Activated CD8-positive, alpha-beta memory T cell treated with anti-CD3 and anti-CD28 coated beads, Interleukin-2, amount 50 U/mL, for 24 hours (primary cell): Measurements from ENCODE around the gene ACTN3.
"Not testable (repeated sequence)": the region's sequence is repeated elsewhere in the genome, so short reads cannot be mapped to it uniquely, and the experiment has no call there.

Experiments used
- DNase-seq: peaks from one replicate; pipeline ENCODE4 v3.0.0-alpha.2; 2020; ENCODE audit errors: extremely low read depth

The ACTN3 gene

DNA sequence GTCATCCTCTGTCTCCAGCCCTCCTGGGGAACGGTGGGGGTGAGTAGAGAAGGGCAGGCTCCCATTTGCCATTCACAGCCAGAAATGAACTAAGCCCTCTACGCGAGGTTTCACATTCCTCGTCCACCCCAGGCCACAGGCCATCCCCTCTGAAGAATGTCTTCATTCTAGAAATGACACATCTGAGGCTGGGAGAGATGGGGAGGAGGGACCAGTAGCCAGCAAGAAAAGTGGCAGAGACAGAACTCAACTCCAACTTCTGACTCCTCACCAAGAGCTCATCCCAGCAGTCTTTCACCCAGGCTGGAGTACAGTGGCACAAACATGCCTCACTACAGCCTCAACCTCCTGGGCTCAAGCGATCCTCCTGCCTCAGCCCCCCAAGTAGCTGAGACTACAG, 18.3 kb downstream of the ACTN3 start:
- DNase-seq = no peak

DNA sequence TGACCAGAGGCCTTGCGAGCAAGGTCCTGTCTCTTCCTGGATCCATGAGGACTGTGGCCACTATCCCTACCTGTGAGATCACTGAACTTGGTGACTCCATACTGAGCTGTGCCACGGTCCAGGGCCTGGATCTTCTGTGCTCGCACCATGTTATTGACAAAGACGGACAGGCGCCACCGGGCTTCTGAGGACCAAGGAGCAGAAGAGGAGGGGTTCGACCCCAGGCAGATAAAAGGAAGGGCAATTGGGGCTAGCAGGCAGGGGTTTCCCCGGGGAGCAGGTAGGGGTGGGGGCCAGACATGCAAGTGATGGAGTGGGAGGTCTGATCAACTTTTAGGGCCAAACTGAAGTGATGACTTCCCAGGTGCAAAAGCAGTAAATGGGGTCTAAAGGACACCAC, 19.5 kb downstream of the ACTN3 start:
- DNase-seq = no peak

DNA sequence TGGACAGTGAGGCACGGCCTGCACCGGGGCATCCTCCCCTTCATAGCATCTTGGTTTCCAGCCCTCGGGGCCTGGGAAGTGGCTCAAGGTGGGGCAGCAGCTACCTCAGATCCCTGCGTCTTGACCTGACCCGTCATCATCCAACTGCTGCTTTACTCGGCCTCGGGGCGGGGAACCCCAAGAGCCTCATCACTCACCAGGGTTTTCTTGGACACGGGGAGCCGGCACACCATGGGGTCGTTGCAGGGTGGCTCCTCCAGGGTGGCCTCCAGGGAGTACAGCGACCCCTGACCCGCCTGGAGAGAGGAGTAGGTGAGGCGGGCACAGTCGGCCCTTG, 21.1 kb downstream of the ACTN3 start:
- no peak for DNase-seq

DNA sequence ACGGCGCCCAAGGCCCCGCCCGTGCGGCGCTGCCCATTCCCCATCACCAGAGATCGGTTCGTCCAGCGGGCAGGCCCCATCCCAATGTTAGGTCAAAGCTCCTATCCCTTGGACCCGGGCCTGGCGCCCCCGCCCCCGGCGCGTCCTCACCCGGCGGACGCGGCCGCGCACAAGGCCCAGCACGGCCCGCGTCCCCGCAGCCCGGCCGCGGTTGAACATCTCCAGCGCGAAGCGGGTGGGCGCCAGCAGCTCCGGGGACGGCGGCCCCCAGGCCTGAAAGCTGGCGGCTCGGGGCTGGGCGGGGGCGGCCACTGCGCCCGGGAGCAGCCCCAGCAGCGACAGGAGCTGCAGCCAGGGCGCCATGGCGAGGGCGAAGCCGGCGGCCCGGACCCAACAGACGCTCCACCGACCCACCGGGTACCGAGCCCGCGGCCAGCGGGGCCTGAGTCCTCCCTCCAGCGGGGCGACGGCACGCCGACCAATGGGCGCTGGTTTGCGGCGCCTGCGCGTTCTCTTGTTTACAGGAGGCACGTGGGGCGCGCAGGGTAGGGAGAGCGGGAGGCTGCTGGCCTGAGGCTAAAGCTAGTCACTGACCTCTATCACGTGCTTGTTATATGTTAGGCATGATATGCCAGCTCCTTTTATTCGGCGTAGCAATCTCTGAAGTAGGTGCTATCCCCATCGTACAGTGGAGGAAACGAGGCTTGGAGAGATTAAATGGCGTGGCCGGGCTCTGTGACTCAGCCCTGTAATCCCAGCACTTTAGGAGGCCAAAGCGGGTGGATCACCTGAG, 21.6 kb downstream of the ACTN3 start, which contains the start of gene CTSF:
Gene CTSF, minus strand, starts transcription at position 483 of the 793 bp plus-strand sequence. Its CDS starts 120 bp downstream, at position 363.
- DNase-seq = no peak

DNA sequence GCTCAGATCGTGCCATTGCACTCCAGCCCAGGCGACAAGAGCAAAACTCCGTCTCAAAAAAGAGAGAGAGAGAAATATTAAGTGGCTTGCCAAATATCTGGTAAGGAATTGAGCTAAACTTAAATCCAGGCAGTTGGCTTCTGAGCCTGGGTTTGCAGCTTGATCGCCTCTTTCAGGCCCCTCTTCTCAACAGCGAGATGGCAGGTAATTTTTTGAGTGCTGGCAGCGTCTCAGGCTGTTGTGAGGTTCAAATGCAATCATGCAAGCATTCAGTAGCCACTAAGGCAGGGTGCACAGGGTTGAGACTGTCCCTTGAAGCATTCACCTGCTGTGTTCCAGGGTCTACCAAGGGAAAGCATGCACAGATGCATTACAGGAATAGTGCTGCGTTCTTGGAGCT, 22.4 kb downstream of the ACTN3 start:
- DNase-seq = no peak

DNA sequence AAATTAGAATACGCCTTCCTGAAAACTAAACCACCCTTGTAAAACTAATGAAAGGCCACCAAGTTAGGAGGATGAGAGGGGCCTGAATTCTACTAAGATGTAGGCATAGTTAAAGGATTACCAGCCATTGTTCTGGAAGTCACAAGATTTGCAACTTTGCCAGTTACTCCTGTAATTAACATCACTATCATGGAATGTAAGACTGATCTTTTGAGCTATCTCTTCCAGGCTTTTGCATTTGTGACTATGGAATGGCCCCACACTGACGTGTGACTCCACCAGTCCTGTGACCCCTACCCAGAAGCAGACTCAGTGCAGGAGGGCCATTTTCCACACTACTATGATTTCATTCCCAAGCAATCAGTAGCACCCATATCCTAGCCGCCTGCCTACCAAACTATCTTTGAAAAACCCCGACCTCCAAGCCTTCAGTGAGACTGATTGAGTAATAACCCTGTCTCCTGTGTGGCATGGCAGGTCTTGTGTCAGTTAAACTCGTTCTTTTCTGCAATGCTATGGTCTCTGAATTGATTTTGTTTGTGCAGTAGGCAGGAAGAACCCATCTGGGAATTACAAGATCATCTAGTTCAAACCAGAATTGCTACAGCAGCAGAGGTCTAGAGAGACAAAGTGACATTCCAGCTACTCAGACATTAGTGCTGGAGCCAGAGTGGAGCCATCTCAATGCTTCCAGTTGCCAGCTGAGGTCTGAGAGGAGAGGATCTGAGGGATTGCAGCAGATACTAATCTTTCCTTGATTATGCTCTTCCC, 23.6 kb downstream of the ACTN3 start:
- no peak for DNase-seq

DNA sequence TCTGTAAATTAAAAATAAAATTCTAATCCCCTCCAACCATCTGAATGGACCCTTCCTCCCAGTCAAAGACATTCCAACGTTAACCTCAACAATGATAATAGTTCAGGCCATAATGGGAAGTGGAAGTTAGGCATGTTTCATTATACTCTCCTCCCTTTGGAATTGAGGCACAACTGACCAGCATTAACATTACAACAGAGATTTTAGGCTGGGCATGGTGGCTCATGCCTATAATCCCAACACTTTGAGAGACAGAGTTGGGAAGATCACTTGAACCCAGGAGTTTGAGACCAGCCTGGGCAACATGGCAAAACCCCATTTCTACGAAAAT, 24.1 kb downstream of the ACTN3 start:
- no peak for DNase-seq

DNA sequence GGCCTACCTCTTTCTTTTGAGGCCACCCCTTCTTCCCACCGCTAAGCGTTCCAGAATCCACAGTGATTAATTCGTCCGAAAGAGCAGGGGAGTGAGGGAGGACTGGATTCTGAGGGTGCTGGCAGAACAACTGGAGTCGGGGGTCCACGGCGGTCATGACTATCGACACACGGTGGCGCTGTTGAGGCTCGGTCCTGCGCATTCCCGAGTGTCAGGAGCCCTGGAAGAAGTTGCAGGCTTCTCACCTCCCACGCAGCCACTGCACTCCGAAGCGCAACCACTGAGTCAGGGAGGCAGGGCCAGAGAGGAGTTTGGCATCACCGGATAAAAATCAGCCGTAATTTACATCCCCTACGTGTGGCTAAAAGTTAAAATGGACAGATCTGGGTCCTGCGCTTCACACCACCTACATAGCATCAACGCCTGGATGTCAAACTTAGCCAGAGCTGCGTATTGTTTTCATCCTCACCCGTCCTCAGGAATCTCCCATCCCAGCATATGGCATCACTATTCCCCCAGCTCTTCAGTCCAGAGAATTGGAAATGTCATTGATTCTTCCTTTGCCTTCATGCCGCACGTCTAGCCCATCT, 32.4 kb downstream of the ACTN3 start:
- peak; percentile 61 for DNase-seq

DNA sequence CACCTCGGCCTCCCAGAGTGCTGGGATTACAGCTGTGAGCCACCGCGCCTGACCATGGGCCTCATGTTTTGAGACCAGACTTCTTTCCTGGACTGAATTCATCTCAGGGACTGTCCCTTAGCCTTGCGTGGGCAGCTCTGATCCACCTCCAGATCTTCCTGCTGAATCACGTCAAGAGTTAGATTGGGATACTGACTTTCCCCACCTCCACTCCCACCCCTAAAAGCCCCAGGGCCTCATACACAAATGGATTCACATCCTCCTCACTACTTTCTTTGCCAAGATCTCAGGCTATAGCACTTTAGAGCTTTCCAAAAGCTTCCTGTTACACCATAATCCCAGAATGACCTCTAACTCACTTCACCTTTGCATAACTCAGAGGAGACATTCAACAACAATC, 34.1 kb downstream of the ACTN3 start:
- no peak for DNase-seq

DNA sequence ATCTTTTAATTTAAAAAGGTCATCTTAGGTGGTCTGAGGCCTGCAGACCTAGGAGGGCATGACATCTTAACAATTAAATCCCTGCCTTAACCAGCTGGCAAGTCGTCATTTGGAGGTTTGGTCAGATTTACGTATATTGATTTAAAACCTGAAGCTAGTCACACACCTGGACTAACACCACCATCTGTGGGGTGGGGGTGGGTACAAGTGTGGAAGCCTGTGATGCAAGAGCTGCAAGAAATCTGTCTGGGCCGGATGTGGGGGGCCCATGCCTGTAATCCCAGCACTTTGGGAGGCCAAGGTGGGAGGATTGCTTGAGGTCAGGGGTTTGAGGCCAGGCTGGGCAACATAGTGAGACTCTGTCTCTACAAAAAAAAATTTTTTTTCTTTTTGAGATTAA, 34.6 kb downstream of the ACTN3 start:
- no peak for DNase-seq

DNA sequence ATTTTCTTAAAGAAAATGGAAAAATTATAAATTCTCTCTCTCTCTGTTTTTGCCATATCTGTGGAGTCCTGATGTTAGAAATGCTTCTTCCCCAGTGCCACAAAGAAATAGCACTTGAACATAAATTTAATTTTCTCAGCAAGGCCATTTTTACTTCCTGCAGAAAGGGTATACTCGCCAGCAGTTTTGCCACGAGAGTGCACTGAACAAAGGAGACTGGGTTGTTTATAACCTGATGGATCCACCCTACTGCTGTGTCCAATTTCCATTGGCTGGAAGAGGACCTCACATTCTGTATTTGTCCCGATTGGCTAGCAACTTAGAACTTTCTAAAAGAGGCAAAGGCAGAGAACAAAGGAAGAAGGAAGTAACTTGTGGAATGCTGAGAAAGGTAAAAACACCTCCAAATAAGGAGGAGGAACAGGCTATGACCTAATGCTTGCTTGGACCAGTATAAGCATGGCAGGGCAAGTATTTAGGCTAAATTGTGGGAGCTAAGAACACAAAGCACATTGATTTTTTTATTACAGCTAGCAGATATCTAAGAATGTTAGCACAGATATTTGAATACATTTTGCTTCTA, 36.0 kb downstream of the ACTN3 start:
- not testable (repeated sequence) for DNase-seq

DNA sequence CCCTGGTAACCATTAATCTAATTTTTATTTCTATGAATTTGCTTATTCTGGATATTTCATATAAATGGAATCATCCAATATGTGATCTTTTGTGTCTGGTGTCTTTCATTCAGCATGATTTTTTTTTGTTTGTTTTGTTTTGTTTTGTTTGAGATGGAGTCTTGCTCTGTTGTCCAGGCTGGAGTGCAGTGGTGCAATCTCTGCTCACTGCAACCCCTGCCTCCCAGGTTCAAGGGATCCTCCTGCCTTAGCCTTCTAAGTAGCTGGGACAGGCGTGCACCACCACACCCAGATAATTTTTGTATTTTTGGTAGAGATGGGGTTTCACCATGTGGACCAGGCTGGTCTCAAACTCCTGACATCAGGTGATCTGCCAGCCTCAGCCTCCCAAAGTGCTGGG, 38.7 kb downstream of the ACTN3 start:
- not testable (repeated sequence) for DNase-seq

DNA sequence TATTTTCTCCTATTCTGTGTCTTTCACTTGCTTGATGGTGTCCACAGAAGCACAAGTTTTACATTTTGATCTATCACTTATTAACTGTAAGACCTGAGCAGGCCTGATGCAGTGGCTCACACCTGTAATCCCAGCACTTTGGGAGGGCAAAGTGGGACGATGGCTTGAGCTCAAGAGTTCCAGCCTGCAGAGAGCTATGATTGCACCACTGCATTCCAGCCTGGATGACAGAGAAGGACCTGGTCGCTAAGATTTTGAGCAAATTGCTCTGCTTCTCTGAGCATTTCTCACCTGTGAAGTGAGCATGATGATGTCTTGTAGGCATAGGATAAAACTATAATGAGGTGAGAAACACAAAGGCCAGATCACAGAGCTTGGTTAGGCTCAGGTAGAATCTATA, 39.4 kb downstream of the ACTN3 start:
- no peak for DNase-seq

DNA sequence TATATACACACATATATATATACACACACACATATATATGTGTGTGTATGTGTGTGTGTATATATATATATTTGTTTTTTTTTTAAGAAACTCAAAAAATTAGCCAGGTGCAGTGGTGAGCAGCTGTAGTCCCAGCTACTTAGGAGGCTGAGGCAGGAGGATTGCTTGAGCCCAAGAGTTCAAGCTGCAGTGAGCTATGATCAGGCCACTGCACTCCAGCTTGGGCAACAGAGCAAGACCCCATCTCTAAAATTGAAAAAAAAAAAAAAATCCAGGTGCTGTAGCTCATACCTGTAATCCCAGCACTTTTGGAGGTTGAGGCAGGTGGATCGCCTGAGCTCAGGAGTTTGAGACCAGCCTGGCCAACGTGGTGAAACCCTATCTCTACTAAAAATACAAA, 42.6 kb downstream of the ACTN3 start:
- not testable (repeated sequence) for DNase-seq

DNA sequence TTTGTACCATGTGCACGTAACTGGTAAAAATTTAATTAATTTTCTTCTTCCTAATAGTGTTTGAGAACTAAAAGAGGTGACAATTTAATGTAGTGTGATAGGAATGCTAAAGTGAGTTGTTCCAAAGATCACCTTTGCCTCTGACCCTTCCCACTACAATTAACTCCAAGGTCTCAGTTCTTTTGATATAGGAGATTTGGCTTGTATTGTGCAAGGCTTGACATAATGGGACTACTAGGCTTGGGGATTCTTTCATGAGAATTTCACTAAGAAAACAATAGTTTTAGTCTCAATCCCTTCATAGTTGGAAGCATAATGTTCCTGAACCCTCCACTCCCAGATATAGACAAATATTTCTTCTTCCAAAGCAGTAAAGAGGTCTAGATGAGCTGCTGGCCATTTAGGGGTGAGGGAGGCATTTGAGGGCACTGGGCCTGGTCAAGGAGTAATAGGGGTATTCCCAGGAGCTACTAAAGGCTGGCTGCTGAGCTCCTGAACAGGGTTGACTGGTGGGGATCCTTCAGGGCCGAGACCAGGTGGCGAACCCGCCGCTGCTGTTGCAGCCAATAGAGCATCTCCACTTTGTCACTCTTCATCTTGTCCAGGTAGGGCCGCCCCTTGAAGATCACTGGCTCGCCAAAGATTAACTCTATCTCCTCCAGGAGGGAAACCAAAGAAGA, 43.4 kb downstream of the ACTN3 start:
- no peak for DNase-seq

DNA sequence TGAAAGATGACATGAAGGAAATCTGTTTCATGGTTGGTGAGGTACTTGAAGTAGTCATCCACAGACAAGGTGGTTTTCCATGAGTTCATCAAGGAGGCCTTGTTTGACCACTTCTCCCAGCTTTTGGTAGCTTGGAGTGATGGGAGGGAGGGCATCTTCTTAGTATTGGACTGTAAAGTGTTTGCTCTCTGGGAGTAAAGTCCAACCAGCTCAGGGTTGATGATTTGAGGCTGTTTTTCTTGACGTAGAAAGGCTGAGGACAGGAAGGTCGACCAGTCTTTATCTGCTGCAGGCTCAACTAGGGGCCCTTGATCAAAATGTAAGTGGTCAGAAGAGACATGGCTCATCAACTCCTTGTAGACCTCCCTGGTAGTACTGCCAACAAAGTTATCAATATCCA, 44.5 kb downstream of the ACTN3 start:
- DNase-seq = no peak

DNA sequence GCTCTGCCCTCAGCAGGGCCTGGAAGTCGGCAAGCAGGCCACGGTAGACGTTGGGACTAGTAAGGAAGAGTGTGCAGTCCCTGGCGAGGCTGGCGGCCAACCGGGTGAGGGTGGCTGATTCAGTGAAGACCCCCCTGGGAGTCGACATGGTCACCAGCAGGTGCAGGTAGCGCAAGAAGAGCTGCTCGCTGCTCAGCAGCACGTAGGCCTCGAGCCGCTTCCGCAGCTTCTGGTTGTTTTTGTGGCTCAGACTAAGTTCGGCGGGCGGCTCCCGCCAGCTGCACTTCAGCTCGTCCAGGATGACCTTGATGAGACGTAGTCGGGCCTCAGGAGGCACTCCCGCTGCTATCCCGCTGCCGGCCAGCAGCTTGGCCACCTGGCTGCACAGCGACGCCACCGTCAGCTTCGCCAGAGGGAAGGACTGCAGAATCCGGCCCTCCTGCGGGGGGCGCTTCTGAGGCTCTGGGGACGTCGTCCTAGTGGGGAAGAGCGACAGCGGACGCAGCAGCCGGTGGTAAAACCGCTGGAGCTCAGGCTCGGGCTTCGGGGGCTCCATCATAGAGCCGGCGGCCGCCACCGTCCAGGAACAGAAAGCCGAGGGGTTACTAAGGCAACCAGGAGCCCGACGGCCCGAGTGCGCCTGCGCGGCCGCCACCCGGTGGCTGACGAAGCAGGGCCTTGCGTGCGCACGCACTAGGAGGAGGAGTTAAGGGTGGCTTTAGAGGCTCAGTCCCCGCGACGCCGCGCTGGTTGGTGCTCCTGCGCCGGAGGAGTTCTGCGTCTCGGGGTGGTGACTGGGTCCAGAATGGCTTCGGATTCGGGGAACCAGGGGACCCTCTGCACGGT, 46.0 kb downstream of the ACTN3 start, which contains the start of the genes CCDC87 and CCS:
Gene CCDC87, minus strand, starts transcription at position 607 of the 846 bp plus-strand sequence. Its CDS starts 48 bp downstream, at position 559.
Gene CCS, plus strand, starts transcription at position 729 of the 846 bp plus-strand sequence. Its CDS starts 77 bp downstream, at position 806.
- DNase-seq = peak; percentile 97

DNA sequence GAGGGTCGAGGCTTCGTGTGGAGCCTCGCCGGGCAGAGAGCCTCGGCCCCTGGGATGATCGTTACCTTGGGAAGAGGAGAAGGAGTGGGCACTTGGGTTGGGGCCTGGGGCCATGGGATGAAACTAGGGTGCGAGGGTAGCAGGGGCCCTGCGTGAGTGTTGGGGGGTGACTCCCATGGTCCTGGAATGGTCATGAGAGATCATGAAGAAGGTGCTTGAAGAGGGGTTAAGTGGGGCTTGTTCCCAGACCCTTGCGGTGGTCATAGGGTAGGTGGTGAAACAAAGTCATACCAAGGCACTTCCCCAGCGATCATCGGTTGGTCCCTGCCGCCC, 46.6 kb downstream of the ACTN3 start:
- DNase-seq = no peak

DNA sequence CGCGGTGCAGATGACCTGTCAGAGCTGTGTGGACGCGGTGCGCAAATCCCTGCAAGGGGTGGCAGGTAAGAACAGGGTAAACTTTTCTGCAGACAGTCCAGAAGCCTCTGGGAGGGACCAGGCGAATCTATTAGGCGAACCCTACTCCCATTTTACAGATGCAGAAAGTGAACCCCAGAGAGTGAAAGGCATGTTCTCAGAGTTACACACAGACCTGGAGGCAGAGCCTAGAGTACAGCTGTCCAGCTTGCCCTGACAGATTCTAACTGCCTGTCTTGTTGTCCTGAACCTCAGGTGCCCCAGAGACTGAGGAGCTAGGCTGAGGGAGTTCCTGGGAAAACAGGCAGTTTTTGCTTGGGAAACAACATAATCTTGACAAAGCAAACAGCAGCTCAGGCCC, 46.9 kb downstream of the ACTN3 start:
- no peak for DNase-seq

DNA sequence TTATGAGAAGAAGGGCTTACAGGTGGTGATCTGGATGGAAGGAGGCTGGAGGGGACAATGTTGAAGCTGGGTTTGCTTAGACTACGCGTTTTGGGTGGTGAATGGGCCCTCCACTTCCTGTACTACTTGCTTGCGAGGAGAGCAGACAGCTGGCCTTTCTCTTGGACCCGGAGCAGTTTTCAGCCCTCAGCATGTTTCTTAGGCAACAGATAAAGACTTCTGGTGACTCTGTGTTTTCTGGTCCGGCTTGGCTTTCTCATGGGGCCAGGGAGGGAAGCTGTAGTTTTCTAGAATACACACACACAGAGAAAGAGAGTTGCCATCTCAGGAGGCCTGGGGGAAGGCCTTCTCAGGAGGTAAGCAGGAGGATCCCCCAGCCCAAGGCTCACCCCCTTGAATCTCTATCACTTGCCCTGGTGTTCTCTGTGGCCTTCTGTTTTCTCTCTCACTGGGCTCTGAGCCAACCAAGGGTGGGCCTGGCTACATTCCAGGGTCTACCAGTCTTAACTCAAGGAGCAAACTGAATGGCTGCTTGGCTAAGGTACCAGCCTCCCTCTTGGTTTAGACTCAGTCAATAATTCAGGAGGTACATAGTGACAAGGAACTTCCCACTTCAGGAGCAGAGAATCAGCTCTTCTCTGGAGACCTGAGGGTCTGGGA, 48.7 kb downstream of the ACTN3 start:
- no peak for DNase-seq
